K562 (cell line): ENCODE data around the gene NUAK2. TPM values are rescaled to one million over a fixed set of nuclear protein-coding genes. Genes with fewer than 3 reads are reported as not detected.

Source experiments
- BDP1 ChIP-seq: IDR thresholded peaks from 3 replicates; pipeline ENCODE4 v1.6.1; 2011; ENCODE audit not compliant: insufficient read length, insufficient read depth
- DIDO1 ChIP-seq: fragments of 450-650 bp; IDR thresholded peaks from 2 replicates; pipeline ENCODE4 v1.6.1; 2016; ENCODE audit warnings: low read depth, missing biosample characterization, missing genetic modification characterization
- ETV5 ChIP-seq: sonication (generic); formaldehyde crosslinking; IDR thresholded peaks from 2 replicates; pipeline ENCODE4 v1.4.0; 2020; ENCODE audit warnings: low read depth, mild to moderate bottlenecking, missing genetic modification reagents
- EZH2 ChIP-seq: IDR thresholded peaks from 2 replicates; pipeline ENCODE4 v1.6.1; 2012; ENCODE audit warnings: low read depth, mild to moderate bottlenecking, inconsistent platforms, low read length, borderline replicate concordance
- FOXJ2 ChIP-seq: fragments of 200-800 bp; sonication (Bioruptor generic); IDR thresholded peaks from 2 replicates; pipeline ENCODE4 v1.6.1; 2016; ENCODE audit warnings: missing genetic modification characterization, missing compliant biosample characterization
- GTF2E2 ChIP-seq: fragments of 200-800 bp; sonication (Bioruptor generic); IDR thresholded peaks from 2 replicates; pipeline ENCODE4 v1.6.1; 2016; ENCODE audit warnings: missing genetic modification characterization, missing compliant biosample characterization
- KDM2B ChIP-seq: fragments of 250-450 bp; sonication (Bioruptor Pico); IDR thresholded peaks from 2 replicates; pipeline ENCODE4 v1.8.0; 2021; ENCODE audit warnings: mild to moderate bottlenecking, moderate library complexity
- LEF1 ChIP-seq: fragments of 450-650 bp; IDR thresholded peaks from 2 replicates; pipeline ENCODE4 v1.6.1; 2016; ENCODE audit warnings: mild to moderate bottlenecking
- MAFK ChIP-seq: IDR thresholded peaks from 2 replicates; pipeline ENCODE4 v1.6.1; 2011; ENCODE audit warnings: low read length, improper control_type of control experiment
- NCOA2 ChIP-seq, 2 experiments: fragments of 450-650 bp; IDR thresholded peaks; 2 replicates each; pipeline ENCODE4 v1.6.1; 2018; ENCODE audit warnings: mild to moderate bottlenecking in 2 of 2, moderate library complexity in 1 of 2; ENCODE audit not compliant: partially characterized antibody in 2 of 2
- TRIM28 ChIP-seq: fragments of 450-650 bp; IDR thresholded peaks from 2 replicates; pipeline ENCODE4 v1.6.1; 2017
- ZFP36 ChIP-seq: fragments of 150-350 bp; IDR thresholded peaks from 2 replicates; pipeline ENCODE4 v1.6.1; 2018; ENCODE audit warnings: low read length, low read depth; ENCODE audit not compliant: partially characterized antibody
- ZKSCAN3 ChIP-seq: fragments of 250-450 bp; sonication (Bioruptor Pico); IDR thresholded peaks from 2 replicates; pipeline ENCODE4 v1.4.0; 2020
- ZNF57 ChIP-seq: fragments of 450-650 bp; formaldehyde crosslinking; IDR thresholded peaks from 2 replicates; pipeline ENCODE4 v1.4.0; 2020; ENCODE audit warnings: mild to moderate bottlenecking, moderate library complexity
- polyA plus RNA-seq, 8 experiments: library from polyadenylated mRNA; depleted of rRNA in 4 of 8; stranded (reverse) in 5 of 8; unstranded in 3 of 8; fragments of >200 nt; fragmentation: Nextera tagmentation in 2 of 8; fragmentation: Illumina TruSeq in 1 of 8; extraction: Ambion mirVana in 2 of 8; extraction: Trizol in 1 of 8; gene quantifications; 2 replicates each; pipeline versions ENCODE4 v1.2.1 to v1.2.3, GENCODE V29; 2011 to 2014; ENCODE audit warnings: inconsistent platforms in 1 of 8, missing spikeins in 1 of 8
- total RNA-seq, 7 experiments: library from RNA; depleted of rRNA in 6 of 7; stranded (reverse); fragments of >200 nt in 6 of 7; fragmentation: Illumina TruSeq in 2 of 7; extraction: Trizol in 2 of 7; gene quantifications; 2 replicates each; pipeline versions ENCODE4 v1.2.1 to v1.2.3, GENCODE V29; 2011 to 2021; ENCODE audit warnings: low replicate concordance in 1 of 7
- TF ChIP-seq, protein P1 (sequence below): sonication (generic); formaldehyde crosslinking; IDR thresholded peaks from 2 replicates; pipeline ENCODE4 v1.4.0; 2020; ENCODE audit warnings: mild to moderate bottlenecking, missing genetic modification reagents
- TF ChIP-seq, protein P2 (sequence below): sonication (generic); formaldehyde crosslinking; IDR thresholded peaks from 2 replicates; pipeline ENCODE4 v1.8.1; 2023; ENCODE audit warnings: mild to moderate bottlenecking, missing genetic modification reagents
- TF ChIP-seq, protein P3 (sequence below): sonication (generic); formaldehyde crosslinking; IDR thresholded peaks from 2 replicates; pipeline ENCODE4 v1.8.0; 2023; ENCODE audit warnings: missing genetic modification reagents, mild to moderate bottlenecking, borderline replicate concordance
- TF ChIP-seq, protein P4 (sequence below): fragments of 250-450 bp; sonication (Bioruptor Pico); IDR thresholded peaks from 2 replicates; pipeline ENCODE4 v1.6.1; 2021; ENCODE audit warnings: mild to moderate bottlenecking

Gene NUAK2
- total and polyA plus RNA-seq, 9 of the 15 experiments (the other 6 are each of a cell fraction or from before 2014, with no cell fraction given): 0.04 to 0.44 (median 0.14) TPM

DNA sequence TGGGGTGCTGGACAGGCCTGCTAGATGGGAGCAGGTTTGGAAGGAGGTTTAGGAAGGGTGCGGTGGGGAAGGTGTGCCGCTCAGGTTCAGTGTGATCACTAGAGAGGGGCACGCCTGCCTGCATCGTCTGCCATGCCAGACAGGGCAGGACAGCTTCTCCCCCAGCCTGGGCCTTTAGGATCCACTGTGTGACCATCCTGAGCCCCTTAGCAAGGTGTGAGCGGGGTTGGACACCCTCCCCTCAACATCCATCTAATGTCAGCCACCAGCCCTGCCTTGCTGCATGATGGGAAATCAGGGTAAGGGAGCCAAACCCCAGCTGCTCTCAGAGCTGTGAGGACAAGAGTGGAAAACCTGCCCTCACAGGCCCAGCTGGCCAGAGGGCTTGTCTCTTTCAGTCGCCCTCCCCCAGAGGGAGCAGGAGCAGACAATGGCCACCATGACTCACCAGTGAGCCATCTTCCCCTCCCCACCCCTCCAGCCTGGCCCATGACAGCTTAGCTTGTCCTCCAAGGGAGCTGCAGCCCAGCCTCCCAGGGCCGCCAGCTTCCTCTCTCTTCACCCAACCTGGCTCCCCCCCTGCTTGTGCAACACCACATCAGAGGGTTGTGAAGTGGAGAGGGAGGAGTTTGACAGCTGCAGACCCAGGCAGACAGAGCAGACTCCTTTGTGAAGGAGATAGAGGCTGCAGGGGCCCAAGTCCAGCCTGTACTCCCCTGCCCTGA is 37.0 kb downstream of the NUAK2 start (continued):
- TF ChIP-seq BDP1 (no peak), KDM2B (no peak), TRIM28 (no peak), MAFK (no peak), GTF2E2 (tag) (no peak), ZNF57 (no peak), ZFP36 (peak; percentile 21), EZH2 (no peak), FOXJ2 (tag) (no peak), ETV5 (no peak), ZKSCAN3 (CRISPR knock-in tag) (no peak), NCOA2 (IDR thresholded peaks at IDR 0.05; ENCODE audit: partially characterized antibody in 2 of 2) (no peak), LEF1 (peak; percentile 77), DIDO1 (tag) (no peak; the same call in 1 of the 2 replicates)
- TF ChIP-seq, protein P1, sequence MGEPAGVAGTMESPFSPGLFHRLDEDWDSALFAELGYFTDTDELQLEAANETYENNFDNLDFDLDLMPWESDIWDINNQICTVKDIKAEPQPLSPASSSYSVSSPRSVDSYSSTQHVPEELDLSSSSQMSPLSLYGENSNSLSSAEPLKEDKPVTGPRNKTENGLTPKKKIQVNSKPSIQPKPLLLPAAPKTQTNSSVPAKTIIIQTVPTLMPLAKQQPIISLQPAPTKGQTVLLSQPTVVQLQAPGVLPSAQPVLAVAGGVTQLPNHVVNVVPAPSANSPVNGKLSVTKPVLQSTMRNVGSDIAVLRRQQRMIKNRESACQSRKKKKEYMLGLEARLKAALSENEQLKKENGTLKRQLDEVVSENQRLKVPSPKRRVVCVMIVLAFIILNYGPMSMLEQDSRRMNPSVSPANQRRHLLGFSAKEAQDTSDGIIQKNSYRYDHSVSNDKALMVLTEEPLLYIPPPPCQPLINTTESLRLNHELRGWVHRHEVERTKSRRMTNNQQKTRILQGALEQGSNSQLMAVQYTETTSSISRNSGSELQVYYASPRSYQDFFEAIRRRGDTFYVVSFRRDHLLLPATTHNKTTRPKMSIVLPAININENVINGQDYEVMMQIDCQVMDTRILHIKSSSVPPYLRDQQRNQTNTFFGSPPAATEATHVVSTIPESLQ: no peak
- TF ChIP-seq, protein P2, sequence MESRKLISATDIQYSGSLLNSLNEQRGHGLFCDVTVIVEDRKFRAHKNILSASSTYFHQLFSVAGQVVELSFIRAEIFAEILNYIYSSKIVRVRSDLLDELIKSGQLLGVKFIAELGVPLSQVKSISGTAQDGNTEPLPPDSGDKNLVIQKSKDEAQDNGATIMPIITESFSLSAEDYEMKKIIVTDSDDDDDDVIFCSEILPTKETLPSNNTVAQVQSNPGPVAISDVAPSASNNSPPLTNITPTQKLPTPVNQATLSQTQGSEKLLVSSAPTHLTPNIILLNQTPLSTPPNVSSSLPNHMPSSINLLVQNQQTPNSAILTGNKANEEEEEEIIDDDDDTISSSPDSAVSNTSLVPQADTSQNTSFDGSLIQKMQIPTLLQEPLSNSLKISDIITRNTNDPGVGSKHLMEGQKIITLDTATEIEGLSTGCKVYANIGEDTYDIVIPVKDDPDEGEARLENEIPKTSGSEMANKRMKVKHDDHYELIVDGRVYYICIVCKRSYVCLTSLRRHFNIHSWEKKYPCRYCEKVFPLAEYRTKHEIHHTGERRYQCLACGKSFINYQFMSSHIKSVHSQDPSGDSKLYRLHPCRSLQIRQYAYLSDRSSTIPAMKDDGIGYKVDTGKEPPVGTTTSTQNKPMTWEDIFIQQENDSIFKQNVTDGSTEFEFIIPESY: no peak
- TF ChIP-seq, protein P3, sequence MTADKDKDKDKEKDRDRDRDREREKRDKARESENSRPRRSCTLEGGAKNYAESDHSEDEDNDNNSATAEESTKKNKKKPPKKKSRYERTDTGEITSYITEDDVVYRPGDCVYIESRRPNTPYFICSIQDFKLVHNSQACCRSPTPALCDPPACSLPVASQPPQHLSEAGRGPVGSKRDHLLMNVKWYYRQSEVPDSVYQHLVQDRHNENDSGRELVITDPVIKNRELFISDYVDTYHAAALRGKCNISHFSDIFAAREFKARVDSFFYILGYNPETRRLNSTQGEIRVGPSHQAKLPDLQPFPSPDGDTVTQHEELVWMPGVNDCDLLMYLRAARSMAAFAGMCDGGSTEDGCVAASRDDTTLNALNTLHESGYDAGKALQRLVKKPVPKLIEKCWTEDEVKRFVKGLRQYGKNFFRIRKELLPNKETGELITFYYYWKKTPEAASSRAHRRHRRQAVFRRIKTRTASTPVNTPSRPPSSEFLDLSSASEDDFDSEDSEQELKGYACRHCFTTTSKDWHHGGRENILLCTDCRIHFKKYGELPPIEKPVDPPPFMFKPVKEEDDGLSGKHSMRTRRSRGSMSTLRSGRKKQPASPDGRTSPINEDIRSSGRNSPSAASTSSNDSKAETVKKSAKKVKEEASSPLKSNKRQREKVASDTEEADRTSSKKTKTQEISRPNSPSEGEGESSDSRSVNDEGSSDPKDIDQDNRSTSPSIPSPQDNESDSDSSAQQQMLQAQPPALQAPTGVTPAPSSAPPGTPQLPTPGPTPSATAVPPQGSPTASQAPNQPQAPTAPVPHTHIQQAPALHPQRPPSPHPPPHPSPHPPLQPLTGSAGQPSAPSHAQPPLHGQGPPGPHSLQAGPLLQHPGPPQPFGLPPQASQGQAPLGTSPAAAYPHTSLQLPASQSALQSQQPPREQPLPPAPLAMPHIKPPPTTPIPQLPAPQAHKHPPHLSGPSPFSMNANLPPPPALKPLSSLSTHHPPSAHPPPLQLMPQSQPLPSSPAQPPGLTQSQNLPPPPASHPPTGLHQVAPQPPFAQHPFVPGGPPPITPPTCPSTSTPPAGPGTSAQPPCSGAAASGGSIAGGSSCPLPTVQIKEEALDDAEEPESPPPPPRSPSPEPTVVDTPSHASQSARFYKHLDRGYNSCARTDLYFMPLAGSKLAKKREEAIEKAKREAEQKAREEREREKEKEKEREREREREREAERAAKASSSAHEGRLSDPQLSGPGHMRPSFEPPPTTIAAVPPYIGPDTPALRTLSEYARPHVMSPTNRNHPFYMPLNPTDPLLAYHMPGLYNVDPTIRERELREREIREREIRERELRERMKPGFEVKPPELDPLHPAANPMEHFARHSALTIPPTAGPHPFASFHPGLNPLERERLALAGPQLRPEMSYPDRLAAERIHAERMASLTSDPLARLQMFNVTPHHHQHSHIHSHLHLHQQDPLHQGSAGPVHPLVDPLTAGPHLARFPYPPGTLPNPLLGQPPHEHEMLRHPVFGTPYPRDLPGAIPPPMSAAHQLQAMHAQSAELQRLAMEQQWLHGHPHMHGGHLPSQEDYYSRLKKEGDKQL (CRISPR knock-in tag): no peak
- TF ChIP-seq, protein P4, sequence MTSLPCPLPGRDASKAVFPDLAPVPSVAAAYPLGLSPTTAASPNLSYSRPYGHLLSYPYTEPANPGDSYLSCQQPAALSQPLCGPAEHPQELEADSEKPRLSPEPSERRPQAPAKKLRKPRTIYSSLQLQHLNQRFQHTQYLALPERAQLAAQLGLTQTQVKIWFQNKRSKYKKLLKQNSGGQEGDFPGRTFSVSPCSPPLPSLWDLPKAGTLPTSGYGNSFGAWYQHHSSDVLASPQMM (CRISPR knock-in tag): no peak
